PFSK-1 (cell line): ENCODE data around the gene MTCH2.

ENCODE experiments used
- POLR2AphosphoS5 ChIP-seq: IDR thresholded peaks from 2 replicates; pipeline ENCODE4 v1.6.1; 2012; ENCODE audit warnings: low read depth, mild to moderate bottlenecking, control low read depth, low read length, moderate library complexity
- TAF1 ChIP-seq: IDR thresholded peaks from 2 replicates; pipeline ENCODE4 v1.6.1; 2012; ENCODE audit warnings: low read length, control low read depth, borderline replicate concordance; ENCODE audit not compliant: insufficient read depth

DNA sequence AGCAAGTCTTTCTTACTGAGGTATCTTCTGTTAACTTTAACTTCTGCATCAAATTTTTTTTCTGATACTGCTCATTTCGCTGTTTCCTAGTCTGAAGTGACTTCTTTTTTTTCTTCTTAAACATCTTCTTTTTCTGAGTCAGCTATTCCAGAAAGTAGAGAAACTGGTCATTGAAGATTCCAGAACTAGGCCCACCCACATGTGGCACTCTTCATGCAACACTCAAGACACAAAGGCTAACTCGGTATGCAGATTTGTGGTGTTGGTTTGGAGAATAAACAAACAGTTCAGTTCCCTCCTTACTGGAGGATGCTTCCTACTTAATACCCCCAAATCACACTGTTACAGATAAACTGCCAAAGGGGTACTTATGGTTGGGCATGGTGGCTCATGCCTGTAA, 25.2 kb upstream of the MTCH2 start:
- TF ChIP-seq POLR2AphosphoS5 (no peak), TAF1 (no peak)
